HCEC 1CT (cell line): ENCODE measurements around the gene MINDY4.

Source experiments
- DNase-seq: peaks from one replicate; pipeline ENCODE4 v3.0.0-alpha.2; 2017

The MINDY4 gene

GRCh38 chr7:30906515-30907240 lies 135.5 kb downstream of the MINDY4 start:
- DNase-seq = no peak

- DNase-seq = no peak
Observed at GRCh38 chr7:30907527-30908267, 136.5 kb downstream of the MINDY4 start.

DNA sequence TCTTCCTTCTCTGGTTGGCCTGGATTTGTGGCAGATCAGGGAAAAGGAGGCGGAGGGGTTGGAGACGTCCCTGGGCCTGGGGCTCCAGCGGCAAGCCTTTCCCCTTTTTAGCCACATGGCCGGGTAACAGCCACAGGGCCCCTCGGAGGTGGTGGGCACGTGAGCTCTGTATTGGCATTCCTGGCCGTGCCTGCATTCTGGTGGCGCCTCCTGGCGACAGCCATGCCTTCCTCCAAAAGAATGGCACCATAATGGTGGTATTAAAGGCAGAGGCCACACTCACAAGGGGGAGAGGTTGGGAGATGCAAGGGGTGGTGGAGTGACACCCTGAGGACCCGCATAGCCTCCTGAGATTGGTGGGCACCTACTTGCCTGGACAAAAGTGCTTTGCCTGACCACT lies 137.5 kb downstream of the MINDY4 start:
- DNase-seq = no peak

- no peak for DNase-seq
Observed at GRCh38 chr7:30909431-30909830, 138.2 kb downstream of the MINDY4 start.

DNA sequence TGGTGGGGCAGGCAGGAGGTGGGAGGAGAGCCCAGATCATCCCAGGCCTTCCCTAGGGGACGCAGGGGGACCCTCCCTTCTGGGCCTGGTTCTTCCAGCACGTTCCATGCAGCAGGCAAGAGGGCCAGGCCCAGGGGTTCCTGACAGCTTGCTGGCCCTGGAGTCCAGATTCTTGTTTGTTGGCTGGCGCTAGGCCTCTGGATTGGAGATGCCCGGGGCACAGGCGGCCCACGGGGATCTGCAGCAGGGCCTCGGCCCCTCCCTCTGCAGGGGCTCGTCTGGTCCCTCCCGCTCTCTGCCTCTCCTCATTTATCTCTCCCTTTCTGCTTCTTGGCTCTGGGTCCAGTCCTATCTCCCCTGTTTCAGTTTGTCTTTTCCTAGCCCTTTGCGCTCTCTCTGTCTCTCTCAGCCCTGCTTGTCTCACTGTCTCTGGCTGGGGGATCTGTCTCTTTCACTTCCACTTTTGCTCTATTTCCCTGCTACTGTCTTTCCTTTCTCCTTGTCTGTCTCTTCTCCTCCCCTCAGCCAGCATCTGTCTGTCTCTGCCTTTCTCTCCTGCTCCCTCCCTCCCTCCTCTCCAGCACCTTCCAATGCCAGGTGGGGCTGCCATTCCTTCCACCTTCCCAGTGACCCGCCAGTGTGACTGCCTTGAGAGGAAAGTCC lies 139.3 kb downstream of the MINDY4 start:
- DNase-seq = no peak

GRCh38 chr7:30911133-30911532 lies 139.9 kb downstream of the MINDY4 start:
- DNase-seq = no peak

DNA sequence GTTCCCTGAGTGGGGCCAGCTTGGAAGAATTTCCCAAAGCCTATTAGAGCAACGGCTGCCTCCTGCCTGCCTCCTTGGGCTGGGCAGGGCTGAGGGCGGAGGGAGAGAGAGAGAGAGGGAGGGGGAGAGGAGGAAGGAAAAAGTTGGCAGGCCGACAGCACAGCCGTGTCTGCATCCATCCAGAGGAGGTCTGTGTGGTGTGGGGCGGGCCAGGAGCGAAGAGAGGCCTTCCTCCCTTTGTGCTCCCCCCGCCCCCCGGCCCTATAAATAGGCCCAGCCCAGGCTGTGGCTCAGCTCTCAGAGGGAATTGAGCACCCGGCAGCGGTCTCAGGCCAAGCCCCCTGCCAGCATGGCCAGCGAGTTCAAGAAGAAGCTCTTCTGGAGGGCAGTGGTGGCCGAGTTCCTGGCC lies 140.3 kb downstream of the MINDY4 start, which contains the start of gene AQP1:
TSS of gene AQP1 (plus strand) at position 293 of the 409 bp plus-strand sequence. CDS start at position 350, 57 bp downstream.
- DNase-seq = no peak

DNA sequence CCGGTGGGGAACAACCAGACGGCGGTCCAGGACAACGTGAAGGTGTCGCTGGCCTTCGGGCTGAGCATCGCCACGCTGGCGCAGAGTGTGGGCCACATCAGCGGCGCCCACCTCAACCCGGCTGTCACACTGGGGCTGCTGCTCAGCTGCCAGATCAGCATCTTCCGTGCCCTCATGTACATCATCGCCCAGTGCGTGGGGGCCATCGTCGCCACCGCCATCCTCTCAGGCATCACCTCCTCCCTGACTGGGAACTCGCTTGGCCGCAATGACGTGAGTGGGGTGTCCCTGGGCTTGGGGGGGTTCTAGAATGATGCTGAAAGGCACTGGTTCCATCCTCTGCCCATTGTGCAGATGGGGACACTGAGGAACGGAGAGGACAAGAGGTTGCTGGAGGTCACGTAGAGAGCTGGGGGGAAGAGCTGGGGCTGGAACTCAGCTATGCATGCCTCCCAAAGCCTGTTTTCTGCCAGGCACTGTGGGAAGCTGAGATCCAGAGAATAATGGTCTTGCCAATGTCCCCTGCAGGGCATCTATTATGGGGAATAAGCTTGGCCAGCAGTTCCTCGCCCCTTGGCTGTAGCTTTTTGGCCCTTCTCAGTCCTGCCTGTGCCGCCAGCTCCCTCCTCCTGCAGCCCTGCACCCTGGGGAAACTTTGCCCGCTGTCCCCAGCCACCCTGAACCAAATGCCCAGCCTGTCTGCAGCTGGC lies 141.0 kb downstream of the MINDY4 start:
- DNase-seq = no peak

- no peak for DNase-seq
Observed at GRCh38 chr7:30912731-30912985, 141.4 kb downstream of the MINDY4 start.

DNA sequence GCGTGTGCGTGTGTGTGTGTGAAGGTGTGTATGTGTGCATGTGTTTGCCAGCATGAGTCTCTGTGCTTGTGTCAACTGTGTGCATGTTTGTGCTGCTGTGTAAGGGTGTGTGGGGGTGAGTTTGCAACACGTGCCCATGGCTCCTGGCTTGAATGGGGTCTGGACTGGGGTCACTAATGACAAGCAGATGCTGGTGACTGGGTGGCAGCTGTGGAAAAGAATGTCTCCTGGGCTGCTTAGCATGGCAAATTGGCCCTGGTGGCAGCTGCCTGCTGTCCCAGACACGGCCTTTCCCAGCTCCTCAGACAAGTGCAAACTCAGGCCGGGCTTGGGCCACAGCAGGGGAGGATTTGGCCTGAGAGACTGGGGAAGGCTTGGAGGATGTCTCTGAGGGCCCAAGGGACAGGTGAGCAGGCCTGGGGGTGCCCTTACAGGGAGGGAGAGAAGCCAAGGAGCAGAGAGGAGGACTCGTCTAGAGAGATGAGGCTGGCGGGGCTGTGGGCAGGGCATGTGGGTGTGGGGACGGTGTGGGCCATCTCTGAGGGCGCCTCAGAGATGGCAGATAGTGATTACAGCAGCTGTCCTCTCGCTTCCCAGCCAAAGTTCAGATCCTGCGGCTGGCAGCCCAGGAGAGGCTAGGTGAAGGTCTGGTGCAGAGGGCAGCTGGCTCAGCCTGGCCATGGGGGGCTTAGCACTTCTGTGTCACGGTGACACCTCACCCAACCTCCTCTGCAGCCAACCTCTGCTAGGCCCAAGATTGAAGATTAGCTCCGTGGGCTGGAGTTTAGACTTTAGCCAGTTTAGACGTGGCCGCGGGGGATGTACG lies 142.0 kb downstream of the MINDY4 start:
- no peak for DNase-seq

GRCh38 chr7:30913821-30914515 lies 142.8 kb downstream of the MINDY4 start:
- no peak for DNase-seq

GRCh38 chr7:30914596-30914995 lies 143.4 kb downstream of the MINDY4 start:
- DNase-seq = no peak

GRCh38 chr7:30915005-30915601 lies 143.9 kb downstream of the MINDY4 start:
- no peak for DNase-seq

DNA sequence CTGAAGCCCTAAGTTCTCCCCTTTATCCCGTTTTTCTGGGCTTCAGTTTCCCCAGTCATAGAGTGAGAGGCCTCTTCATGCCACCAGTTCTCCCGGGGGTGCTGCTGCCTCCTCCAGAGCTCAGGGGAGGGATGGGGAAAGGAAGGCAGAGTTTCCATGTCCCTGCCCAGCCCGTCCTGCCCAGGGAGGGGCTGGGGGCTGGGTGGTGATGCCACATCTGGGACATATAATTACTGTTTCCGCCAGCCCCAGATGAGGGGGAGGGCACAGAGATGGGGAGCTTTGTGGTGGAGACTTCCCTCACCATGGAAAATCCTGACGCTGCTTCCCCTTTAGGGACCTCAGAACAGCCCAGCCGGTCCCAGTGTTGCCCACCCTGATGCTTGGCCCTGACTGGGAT lies 144.5 kb downstream of the MINDY4 start:
- no peak for DNase-seq

DNA sequence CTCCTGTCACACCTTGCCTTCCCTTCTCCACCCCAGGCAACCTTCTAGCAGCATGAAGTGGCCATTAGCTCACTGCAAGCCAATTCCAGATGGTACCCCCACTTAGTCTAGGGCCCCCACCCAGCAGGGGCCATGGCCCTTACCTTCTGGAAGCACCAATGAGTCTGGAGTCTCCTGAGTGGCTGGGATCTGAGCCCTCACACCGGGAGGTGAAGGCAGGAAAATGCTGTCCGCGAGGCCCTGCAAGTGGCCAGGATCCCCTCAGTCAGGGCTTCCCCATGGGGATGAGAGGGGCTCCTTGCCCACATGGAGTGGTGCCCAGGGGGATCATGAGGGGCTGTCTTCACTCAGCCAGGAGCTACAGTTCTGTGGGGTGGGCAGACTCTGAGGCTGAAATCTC lies 145.0 kb downstream of the MINDY4 start:
- DNase-seq = no peak

GRCh38 chr7:30916767-30917166 lies 145.6 kb downstream of the MINDY4 start:
- DNase-seq = no peak

DNA sequence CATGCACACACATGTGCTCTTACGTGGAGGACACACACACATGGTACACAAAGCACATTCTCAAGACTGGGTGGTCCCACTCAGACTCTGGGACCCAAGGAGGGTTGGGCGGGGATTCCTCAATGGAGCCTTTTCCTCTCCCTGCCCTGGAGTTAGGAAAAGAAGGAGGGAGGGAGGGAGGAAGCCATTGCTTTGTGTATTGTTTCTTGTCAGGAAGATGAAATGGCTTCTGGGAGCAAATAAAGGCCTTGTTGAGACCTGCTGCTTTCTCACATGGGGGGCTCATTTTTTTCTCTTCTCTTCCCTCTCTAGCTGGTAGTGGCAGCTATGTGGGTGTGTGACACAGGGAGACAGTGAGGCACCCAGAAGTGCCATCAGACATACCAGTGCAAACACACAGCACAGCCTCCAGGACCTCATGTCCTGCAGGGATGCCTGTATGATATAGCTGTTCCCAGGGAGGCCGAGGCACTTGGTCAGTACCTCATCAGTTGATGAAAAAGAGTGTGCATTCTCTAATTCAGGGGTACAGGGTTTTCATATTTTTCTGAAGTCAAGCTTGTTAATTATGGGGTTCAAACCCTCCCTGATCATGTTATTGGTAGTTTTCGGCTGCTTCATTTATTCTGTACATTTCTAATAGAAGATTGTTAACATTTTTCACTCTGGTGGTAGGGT lies 146.1 kb downstream of the MINDY4 start:
- DNase-seq = no peak

GRCh38 chr7:30918676-30919075 lies 147.5 kb downstream of the MINDY4 start:
- no peak for DNase-seq

DNA sequence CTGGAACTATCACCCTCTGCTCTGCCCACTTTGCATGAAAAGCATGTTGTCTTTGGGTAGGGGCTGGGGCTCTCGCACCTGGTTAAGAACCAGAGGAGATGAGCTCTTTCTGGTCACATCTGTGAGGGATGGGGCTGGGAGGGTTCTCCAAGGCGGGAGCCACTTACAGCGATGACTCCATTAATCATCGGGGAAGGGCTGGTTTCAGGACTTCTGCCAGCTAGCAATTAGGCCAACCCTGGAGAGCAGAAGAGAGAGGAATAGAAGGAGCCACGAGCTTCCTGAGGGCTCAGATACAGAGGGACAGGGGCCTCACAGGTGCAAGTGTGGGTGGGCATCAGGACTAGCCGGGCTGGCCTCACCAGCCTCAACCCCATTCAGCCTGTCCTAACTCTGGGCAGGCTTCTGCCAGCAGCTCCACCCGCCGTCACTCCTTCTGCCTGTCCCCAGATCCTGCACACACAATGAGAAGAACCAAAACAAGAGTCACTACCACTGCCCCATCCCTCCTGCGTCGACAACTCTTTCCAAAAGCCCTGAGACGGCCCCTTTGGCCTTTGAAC lies 148.9 kb downstream of the MINDY4 start:
- no peak for DNase-seq
